HG03521 (cell line): ENCODE results near the gene TMEM218.

Experiments used
- ATAC-seq: cut with Tn5 transposase; IDR thresholded peaks from one replicate; pipeline ENCODE4 v1.9.1; 2021; ENCODE audit warnings: mild to moderate bottlenecking, moderate library complexity; ENCODE audit not compliant: unreplicated experiment

TMEM218 gene

DNA sequence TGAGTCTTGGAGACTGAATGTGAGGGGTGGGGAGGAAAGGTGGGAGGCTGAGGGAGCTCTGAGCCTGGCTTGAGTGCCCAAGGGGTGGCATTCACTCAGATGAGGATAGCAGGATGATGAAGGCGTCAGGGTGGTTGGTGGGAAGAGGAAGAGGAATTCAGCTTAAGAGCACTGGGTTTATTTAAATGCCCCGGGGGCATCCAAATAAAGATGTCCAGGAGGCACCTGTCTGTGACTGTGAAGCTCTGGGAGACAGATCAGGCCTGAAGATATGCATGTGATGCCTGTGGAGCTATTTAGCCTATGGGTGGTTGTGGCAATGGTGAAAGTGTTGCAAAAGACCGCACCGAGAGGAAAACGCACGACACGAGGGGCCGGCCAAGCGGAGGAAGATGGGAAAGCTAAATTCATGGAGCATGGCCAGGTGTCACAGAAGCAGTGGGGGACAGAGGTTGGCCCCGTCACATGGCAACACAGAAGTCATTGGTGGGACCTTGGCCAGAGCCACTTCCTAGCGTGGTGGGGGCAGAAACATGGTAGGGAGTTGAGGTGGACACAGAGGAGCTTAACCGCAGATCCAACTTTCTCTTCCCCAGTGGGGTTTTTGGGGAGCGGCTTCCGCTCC is 32.8 kb downstream of the TMEM218 start:
- no peak for ATAC-seq

DNA sequence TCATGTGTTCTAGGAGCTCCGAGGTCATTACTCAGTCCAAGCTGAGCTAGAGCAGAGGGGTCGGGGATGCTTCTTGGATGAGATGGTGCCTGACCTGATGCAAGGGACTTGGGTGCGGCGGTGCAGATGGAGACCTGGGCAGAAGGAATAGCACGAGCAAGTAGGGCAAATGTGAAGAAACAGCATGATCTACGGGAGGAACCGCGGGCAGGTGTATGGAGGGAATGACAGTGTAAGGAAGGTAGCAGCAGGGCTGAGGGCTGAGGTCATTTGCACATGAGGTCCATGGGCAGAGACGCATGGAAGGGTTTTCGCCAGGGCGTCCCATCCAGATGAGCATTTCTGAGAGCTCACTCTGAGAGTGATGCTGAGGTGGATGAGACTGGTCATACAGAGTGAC is 33.4 kb downstream of the TMEM218 start:
- ATAC-seq: no peak

DNA sequence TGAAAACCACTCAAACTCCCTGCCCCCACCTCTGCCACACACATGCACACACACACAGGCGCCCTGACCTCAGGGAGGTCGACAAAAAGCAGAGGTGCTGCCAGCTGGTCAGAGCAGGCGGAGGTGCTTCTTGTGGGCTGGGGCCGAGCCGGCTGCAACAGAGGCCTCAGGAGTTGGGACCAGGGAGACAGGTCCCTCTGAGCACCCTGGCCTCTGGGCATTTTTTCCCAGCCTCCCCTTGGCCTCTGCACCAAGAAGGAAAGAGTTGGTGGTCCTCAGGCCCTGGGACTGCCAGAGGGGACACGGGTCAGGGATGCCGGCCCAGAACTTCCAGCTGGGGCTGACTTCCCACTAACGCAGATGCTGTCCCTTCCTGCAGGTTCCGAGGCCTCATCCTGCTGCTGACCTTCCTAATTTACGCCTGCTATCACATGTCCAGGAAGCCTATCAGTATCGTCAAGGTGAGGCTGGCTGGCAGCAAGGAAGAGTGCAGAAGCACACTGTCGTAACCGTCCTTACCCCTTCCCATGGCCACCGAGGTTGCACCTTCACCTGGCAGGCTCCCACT is 35.0 kb downstream of the TMEM218 start:
- no peak for ATAC-seq

DNA sequence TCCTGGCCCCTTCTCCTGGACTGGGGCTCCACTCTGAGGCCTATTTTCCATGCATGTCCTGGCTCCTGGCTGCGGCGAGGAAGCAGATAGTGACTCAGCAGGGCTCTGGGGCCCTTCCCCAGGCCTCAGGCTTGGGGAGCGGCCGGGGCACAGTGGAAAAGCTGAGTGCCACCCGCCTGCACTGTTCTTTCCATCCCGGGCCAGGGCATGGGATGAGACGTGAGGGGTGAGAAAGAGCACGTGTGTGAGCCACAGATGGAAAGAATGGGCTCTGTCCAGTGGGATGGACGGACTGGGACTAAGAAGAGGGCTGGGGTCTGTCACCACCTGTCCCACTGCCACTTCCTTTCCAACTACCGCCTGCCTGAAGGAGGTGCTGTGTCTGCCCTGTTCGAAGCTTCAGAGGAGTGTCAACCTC is 35.5 kb downstream of the TMEM218 start:
- ATAC-seq: no peak

DNA sequence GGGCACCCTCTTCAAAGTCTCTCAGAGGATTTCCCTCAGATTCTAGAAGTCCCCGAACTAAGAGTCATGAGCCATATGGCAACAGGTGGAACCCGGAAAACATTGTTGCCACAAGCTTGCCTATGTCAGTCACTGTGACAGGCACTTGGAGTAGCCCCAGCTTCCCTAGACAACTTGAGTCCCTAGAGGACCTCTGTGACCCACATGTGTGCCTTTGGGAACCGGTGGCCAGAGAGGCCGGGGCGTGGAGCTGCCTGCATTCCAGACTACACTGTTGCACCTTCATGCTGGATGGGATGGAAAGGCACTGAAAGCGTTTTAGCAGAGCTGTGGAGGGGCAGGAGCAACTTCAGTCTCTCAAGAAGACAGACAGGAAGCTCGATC is 36.2 kb downstream of the TMEM218 start:
- ATAC-seq: no peak

DNA sequence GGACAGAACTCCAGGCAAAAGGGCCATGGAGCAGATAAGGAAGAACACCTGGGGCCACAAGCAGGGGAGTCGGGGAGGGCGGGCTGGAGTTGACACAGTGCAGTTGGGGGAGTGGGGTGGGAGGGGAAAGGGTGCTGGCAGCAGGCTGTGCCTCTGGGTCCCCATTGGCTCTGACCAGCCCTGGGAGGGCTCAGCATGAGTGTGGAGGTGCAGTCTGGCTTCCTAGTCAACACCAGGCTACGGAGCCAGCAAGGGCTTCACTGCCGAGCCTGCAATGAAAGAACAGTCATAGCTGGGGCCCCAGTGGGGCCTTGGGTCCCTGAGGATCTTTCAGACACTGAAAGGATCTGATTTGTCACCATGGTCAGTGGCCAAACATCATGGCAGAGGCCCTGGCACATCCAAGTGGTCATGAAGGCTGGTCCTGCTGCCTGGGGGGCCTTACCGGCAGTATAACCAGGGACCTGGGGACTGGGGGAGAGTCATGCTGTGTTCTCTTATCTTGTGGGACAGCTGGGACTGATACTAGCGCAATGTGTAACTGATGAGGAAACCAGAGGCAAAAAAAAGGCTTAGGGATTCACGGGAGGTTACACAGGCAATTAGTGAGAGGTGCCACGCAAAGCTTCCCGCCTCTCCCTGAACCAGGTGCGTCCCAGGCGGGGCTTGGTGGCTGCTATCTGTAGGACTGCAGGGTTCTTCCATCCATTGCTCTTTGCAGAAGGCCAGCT is 36.8 kb downstream of the TMEM218 start:
- ATAC-seq: no peak

DNA sequence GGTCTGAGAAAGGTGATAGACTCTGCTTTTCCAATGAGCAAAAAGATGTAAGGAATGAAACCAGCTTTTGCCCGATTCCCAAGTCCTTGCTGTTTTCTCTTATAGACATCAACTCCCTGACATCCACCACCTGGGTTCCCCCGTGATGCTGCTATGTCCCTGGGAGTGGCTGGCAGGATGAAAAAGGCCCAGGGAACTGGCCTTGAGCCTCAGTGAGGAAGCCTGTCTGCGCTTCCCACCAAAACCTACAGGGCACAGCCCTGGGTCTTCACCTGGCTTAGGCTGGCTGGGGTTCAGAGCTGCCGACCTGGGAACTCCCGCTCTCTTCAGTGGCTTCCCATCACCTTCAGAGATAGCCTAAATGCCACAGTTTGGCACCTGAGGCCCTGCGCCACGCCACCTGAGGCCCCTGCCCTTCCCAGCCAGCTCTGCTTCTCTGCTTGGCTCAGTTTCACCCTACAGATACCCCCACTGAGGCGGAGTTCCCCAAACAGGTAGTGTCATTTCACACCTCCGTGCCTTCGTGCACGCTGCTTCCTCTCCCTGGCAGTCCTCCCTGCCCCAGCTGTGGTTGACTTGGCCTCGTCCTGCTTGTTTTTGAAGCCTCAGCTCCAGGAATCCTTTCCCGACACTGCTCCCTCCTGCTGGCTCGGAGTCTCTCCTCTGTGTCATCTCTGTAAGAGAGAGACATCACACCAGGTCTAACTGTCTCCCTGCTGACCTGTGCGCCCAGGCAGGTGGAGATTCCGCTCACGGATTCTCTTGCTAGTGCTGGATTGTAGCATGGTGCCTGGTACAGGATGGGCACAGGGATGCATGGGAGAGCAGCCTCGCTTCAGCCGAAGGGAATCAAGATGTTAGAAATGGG is 37.6 kb downstream of the TMEM218 start:
- no peak for ATAC-seq

DNA sequence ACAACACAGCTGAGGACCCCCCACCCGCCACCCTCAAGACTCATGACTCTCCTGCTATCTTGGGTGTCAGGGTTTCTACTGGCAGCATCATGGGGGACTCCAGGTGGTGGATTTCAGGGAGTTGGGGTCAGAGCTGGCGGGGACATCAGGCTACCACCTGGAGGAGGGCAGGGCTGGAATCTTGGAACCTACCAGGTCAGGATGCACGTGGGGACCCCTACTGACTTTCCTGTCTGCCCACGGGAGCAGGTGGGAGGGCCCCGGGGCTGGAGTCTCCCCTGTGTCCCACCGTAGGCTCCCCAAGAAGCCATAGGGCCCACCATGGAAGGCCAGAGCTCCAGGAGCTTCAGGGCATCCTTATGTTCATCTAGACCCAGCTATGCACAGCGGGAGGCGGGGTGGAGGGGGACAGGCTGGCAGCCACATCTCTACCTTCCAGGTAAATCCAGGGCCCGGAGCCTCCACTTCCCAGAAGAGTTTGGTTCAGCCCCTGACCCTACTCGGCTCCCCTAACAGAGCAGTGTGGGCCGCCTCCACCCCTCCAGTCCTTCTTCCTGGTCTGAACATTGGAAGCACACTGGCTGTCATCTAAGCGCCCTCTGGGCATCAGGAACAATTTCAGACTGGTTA is 38.4 kb downstream of the TMEM218 start:
- no peak for ATAC-seq

DNA sequence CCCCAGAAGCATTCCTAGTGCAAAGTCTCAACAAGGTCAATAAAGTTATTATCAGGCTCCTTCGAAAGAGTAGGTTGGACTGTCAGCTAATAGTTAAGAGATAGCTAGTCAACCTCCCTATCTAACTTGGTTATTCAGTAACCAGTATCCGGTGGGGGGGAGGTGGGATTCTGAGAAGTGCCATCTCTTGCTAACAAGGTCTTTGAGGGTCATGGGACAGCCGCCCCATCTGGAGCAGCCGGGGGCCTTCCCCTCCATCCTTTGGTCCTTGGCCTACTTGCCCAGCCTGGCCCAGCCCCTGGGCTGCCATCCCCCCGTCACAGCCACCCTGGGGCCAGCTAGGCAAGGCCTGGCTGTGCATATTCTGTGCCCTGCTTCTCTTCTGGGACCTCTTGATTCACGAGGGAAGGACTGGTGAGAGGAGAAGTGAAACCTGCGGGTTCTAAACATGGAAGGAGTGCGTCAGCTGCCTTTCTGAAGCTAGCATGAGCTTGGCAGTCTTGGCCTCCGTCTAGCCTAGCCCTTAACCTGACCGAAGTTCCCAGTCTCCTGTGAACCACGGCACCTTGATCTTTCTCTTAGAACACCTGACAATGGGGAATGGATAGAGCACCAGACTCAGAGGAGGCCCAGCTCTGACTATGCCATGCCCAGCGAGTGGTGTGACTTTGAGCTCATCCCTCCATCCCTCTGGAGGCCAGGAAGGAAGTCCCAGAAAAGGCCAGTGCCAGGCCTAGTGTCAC is 39.0 kb downstream of the TMEM218 start:
- ATAC-seq: peak; percentile 86

DNA sequence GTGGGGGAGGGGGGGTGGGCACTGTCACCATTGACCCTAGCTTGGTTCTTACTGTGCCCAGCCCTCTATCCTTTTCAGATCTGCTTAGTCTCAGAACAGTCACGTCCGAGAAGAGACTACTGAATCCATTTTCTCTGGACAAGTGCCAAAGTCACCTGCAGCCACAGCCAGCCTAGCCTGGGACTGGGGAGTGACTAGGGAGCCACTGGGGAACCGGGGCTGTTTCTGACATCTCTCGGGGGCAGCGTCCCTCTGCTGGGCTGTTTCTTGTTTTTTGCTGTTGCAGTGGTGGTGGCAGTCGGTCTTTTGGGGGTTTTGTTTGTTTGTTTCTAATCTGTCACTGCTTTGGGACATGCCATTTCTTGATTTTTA is 39.6 kb downstream of the TMEM218 start:
- ATAC-seq: no peak

DNA sequence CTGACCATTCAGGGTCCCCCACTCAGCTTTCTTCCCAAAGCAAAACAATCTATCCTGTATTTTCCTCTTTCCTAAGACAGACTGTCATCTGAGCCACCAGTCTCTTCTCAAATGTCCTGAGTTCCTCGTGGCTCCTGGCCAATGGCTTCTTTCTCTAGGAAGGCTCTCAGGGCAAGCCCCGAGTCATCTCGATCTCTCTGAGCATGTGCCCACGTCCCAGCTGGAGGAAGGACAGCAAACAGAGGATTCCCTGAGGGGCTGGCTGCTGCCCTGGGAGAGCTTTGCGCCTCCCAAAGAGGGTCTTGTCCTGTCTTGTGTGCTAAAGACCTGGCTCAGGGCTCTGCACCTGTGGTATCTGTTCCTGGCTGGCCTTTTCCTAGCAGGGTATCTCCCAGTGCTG is 40.0 kb downstream of the TMEM218 start:
- ATAC-seq: no peak

DNA sequence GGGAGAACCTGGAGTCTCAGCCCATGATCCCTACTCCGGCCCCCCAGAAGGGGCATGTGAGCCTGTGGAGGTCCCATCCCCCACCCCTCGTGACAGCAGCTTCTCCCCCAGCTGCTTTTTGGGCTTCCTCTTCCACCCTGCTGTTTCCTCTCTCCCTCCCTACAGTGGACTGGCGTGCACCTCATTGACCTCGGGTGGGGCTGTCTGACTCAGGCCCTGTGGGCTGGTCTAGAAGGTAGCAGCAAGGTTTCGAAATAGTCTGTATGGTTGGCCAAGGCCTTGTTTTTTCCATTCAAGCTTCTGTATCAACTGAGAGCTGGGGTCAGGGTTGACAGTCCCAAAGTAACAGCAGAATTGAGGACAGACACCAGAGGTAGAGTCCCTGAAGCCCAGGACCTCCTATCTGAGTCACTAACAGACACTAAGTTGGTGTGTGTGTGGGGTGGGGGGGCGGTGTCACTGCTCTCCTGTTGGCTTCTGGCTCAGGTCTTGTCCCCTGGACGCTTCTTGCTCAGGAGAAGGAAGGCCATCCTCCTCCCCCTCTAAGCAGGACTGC is 40.6 kb downstream of the TMEM218 start:
- ATAC-seq: peak; percentile 65

DNA sequence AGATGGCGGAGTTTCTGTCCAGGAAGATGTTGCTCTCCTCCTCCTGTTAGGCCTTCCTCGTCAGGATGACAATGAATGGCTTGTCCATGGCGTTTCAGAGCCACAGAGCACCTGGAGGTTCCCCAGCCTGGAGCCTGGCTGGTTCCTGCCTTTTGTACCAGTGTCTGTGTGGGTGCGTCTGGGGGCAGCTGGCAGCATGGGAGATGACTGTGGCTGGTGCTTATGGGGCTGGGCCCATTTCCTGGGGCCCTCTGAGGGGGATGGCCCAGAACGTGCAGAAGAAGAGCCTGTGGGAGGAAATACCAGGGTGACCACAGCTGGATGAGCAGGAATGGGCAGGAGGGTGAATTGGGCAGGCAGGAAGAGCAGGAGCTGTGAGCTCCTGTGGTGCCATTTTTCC is 41.6 kb downstream of the TMEM218 start:
- no peak for ATAC-seq

DNA sequence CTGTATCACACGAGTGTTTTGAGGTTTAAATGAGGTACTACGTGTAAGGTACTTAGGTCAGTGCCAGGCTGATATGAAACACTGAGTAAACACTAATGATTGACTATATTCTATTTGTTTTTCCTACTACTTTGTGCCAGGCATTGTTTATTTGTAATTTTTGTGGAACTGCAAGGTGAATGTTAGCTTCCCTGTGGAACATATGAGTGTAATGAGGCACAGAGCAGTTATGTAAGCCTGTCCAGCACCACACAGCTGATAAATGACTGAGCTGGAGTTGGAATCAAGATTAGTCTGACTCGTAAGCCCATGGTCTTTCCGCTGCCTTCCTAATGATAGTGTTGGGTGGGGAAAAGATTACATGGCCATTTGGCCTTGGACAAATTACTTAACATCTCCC is 42.4 kb downstream of the TMEM218 start:
- ATAC-seq: no peak

DNA sequence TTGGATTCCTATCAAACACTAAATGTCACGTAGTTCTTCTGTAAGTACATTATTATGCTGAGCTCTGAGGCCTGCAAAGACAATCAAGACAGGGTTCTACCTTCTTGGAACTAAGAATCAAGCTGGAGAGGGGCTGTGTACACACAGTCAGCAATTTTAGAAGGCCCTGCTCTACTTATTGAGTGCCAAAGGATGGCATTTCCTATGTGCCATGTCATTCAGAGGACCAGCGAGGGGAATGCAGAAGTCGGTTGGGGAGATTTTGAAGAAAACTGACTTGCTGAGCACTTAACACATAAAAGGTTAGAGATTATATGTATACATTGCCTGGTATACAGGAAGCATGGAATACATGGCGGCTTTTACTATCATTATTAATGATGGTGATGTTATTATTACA is 43.1 kb downstream of the TMEM218 start:
- ATAC-seq: no peak

DNA sequence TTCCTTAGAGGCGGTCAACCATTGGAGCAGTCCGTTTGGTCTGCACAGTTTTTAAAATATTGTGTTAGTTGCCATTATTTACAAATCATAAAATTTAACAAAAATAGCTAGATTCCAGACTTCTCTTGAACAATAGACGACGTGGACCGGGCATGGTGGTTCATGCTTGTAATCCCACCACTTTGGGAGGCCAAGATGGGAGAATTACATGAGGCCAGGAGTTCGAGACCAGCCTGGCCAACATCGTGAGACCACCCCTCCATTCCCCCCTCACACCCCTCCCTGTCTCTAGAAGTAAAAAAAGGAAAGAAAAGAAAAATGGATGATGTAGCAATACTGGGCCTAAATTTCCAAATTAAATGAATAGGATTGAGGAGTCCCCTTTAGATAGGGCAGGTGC is 47.4 kb downstream of the TMEM218 start:
- no peak for ATAC-seq

DNA sequence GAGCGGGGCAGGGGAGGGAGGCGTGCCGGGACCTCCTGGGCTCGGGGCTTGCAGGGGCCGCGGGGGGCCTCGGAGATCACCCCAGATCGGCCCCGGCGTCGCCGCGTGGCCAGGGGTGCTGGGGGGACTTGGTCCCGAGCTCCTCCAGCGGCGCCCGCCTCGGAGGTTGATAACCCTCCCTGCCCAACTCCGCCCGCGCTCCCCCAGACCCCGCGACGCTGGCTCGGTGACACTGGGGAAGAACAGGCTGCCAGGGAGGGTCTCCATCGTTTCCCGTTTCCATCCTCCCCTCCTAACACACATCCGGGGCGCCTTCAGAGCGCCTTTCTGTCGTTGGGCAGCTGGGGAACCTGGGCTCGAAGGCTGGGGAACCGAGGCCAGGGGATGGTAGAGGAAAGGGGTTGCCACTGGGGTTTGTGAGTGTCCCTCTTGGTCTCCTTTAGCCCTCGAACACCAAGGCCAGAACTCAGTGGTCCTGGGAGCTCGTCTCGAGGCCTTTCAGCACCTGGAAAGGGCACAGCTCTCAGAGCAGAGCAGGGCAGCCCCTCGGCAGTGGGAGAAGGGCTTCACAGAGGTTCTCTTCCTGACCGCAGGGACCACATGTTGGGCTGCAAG is 47.9 kb downstream of the TMEM218 start:
- ATAC-seq: peak; percentile 12

DNA sequence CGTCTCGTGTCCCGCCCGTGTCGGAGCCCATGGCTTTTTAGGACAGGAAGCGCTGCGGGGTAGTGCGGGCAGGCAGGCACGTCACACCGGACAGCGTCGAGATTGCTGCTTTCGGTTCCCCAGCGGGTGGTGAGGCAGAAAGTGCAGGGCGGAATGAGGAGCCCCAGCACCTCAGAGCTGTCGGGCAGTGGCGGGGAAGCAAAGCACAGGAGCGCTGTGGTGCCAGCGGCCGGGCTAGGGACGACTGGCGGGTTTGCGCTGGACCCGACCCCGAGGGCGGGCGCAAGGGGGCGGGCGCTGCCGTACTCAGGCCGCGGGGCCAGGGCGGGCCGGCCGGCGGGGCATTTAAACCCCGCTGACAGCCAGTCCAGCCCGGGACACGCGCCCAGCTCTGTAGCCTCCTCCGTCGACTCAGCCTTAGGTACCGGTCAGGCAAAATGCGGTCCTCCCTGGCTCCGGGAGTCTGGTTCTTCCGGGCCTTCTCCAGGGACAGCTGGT is 48.4 kb downstream of the TMEM218 start, which contains the start of gene SLC37A2:
SLC37A2 (plus strand) TSS at position 375 of the 498 bp plus-strand sequence; CDS start at position 438, 63 bp downstream.
- ATAC-seq: peak; percentile 93

DNA sequence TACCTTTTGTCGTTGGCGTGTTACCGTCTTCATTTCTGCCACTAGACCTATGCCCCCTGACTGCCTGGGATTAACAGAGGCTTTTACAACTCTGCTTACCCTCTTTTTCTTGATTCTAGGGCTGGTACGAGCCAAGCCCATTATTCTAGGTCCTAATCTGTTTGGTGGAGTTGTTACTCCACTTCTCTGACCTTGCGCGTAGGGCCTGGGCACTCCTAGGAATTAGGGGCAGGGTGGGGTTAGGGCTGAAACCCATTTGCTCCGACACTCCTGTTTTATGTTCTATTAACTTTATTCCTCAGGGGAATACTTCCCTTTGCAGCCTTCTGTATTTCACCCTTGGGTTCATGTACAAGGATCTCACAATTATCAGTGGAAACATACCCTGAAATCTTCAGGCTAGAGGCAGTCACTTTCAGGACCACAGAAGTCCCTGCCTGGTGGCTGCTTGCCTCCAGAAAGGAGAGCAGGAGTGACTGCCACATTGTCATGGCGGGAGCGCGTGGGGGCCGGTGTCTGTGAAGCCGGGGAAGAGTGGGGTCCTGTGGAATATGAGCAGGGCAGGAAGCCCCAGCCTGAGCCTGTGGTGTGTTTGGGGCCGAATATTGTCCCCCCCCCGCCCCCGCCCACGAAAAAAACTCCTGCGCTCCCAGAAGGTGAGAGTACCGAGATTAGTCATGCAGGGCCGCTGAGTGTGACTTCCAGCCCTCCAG is 49.1 kb downstream of the TMEM218 start:
- no peak for ATAC-seq
